ENCODE data around the gene DEPP1.

DNA sequence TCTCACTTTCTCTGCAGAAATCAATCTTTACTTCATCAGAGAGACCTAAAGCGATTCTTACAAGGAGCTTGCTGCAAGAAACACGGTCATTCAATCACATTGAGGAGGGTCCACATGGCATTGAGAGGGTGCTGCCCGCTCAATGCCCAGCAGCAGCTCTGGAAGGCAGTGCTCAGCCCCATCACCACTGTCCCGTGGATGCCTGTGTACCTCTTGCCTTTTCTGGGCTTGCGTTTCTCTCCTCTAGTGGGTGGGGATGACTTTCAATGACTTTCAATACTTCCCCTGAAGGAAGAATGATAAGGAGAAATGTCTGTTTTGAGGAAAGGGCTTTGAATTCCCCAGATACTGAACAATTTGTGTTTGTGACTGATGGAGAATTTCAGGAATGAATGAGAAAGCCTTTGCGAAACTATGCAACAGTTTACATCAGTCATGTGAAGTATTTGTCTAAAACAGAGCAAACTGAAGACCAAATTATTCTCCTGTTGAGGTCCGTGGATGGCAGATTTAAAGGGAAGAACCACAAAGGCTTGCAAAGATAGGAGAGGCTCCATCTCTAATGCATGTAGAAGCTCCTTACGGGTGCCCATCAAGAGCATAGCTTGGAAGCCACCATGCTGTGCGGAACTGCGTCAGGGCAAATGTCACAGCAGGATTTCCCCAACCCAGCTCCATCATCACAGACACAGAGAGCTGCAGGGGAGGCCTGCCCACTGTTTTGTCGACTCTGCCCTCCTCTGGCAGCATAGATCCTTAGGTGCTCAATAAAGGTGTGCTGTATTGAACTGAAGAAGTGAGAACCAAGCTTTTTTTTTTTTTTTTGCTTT, 15.5 kb upstream of the DEPP1 start:
- TF ChIP-seq, protein P1, sequence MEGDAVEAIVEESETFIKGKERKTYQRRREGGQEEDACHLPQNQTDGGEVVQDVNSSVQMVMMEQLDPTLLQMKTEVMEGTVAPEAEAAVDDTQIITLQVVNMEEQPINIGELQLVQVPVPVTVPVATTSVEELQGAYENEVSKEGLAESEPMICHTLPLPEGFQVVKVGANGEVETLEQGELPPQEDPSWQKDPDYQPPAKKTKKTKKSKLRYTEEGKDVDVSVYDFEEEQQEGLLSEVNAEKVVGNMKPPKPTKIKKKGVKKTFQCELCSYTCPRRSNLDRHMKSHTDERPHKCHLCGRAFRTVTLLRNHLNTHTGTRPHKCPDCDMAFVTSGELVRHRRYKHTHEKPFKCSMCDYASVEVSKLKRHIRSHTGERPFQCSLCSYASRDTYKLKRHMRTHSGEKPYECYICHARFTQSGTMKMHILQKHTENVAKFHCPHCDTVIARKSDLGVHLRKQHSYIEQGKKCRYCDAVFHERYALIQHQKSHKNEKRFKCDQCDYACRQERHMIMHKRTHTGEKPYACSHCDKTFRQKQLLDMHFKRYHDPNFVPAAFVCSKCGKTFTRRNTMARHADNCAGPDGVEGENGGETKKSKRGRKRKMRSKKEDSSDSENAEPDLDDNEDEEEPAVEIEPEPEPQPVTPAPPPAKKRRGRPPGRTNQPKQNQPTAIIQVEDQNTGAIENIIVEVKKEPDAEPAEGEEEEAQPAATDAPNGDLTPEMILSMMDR (IDR thresholded peaks at IDR 0.05), result no peak
- no peak for TF ChIP-seq POLR2A (IDR thresholded peaks at IDR 0.05)
